CMK (cell line): ENCODE measurements around the gene PLA2G4E.

Experiments
- DNase-seq: peaks from one replicate; pipeline ENCODE4 v3.0.0-alpha.2; 2010; ENCODE audit warnings: low read depth

Gene PLA2G4E

GRCh38 chr15:41975669-41976068 is 45.2 kb downstream of the PLA2G4E start:
- DNase-seq = no peak

GRCh38 chr15:41974041-41974440 is 46.8 kb downstream of the PLA2G4E start:
- DNase-seq = no peak

GRCh38 chr15:41972253-41973242 is 48.3 kb downstream of the PLA2G4E start, which contains the start of gene EHD4:
EHD4 (minus strand) TSS chr15:41972557; CDS start chr15:41972494, 63 bp downstream.
- DNase-seq = peak; percentile 88

GRCh38 chr15:41971895-41972252 is 49.0 kb downstream of the PLA2G4E start:
- DNase-seq = no peak

- DNase-seq = no peak
Measured at GRCh38 chr15:41971089-41971894, 49.5 kb downstream of the PLA2G4E start.

- no peak for DNase-seq
Measured at GRCh38 chr15:41970456-41970855, 50.4 kb downstream of the PLA2G4E start.

GRCh38 chr15:41969851-41970431 is 50.9 kb downstream of the PLA2G4E start:
- no peak for DNase-seq

- DNase-seq = no peak
Measured at GRCh38 chr15:41968701-41969100, 52.1 kb downstream of the PLA2G4E start.

GRCh38 chr15:41967506-41968206 is 53.2 kb downstream of the PLA2G4E start:
- no peak for DNase-seq

GRCh38 chr15:41966920-41967465 is 53.8 kb downstream of the PLA2G4E start:
- DNase-seq = peak; percentile 56

- DNase-seq = no peak
Measured at GRCh38 chr15:41966414-41966812, 54.4 kb downstream of the PLA2G4E start.

GRCh38 chr15:41965441-41966413 is 55.1 kb downstream of the PLA2G4E start:
- no peak for DNase-seq

- no peak for DNase-seq
Measured at GRCh38 chr15:41961595-41962202, 59.1 kb downstream of the PLA2G4E start.

- DNase-seq = no peak
Measured at GRCh38 chr15:41961001-41961518, 59.8 kb downstream of the PLA2G4E start.

GRCh38 chr15:41958002-41958420 is 62.8 kb downstream of the PLA2G4E start:
- DNase-seq = no peak

- no peak for DNase-seq
Measured at GRCh38 chr15:41957021-41957897, 63.6 kb downstream of the PLA2G4E start.

- no peak for DNase-seq
Measured at GRCh38 chr15:41955807-41956525, 64.9 kb downstream of the PLA2G4E start.

GRCh38 chr15:41955100-41955499 is 65.7 kb downstream of the PLA2G4E start:
- no peak for DNase-seq
